GM12878 (cell line): ENCODE results near the gene HLA-DQB1. TPM values are rescaled to one million over a fixed set of nuclear protein-coding genes. Genes with fewer than 3 reads are reported as not detected.

Experiments used
- CHD4 ChIP-seq: fragments of 200-600 bp; sonication (generic); IDR thresholded peaks from 2 replicates; pipeline ENCODE4 v1.6.1; 2016; ENCODE audit warnings: mild to moderate bottlenecking
- ESRRA ChIP-seq: IDR thresholded peaks from 2 replicates; pipeline ENCODE4 v1.6.1; 2012; ENCODE audit warnings: mild to moderate bottlenecking, low read length, improper control_type of control experiment
- HDAC2 ChIP-seq: fragments of 200-600 bp; sonication (generic); IDR thresholded peaks from 2 replicates; pipeline ENCODE4 v1.6.1; 2017
- HSF1 ChIP-seq: fragments of 150-350 bp; IDR thresholded peaks from 2 replicates; pipeline ENCODE4 v1.6.1; 2014; ENCODE audit warnings: mild to moderate bottlenecking, low read depth, low read length
- MEF2B ChIP-seq: fragments of 450-650 bp; IDR thresholded peaks from 2 replicates; pipeline ENCODE4 v1.6.1; 2018; ENCODE audit warnings: mild to moderate bottlenecking, moderate library complexity; ENCODE audit not compliant: partially characterized antibody, poor library complexity, severe bottlenecking
- MYC ChIP-seq: IDR thresholded peaks from 2 replicates; pipeline ENCODE4 v1.6.1; 2011; ENCODE audit warnings: mild to moderate bottlenecking, low read length, moderate library complexity, inconsistent platforms; ENCODE audit not compliant: insufficient read depth, insufficient replicate concordance, insufficient read length, severe bottlenecking
- NFXL1 ChIP-seq: fragments of 450-650 bp; IDR thresholded peaks from 2 replicates; pipeline ENCODE4 v1.6.1; 2017; ENCODE audit warnings: antibody characterized with exemption, mild to moderate bottlenecking, borderline replicate concordance
- PKNOX1 ChIP-seq: fragments of 450-650 bp; IDR thresholded peaks from 2 replicates; pipeline ENCODE4 v1.6.1; 2016; ENCODE audit warnings: mild to moderate bottlenecking
- SMARCA5 ChIP-seq: fragments of 450-650 bp; IDR thresholded peaks from 2 replicates; pipeline ENCODE4 v1.6.1; 2017; ENCODE audit warnings: mild to moderate bottlenecking
- SP1 ChIP-seq: IDR thresholded peaks from one replicate; pipeline ENCODE4 v1.6.1; 2011; ENCODE audit warnings: low read depth, low read length
- SPI1 ChIP-seq: IDR thresholded peaks from 2 replicates; pipeline ENCODE4 v1.6.1; 2011; ENCODE audit warnings: low read depth, mild to moderate bottlenecking, low read length, moderate library complexity, borderline replicate concordance; ENCODE audit not compliant: insufficient read depth
- SREBF1 ChIP-seq: IDR thresholded peaks from 2 replicates; pipeline ENCODE4 v1.6.1; 2012; ENCODE audit warnings: mild to moderate bottlenecking, low read length
- SUZ12 ChIP-seq: fragments of 200-600 bp; sonication (generic); IDR thresholded peaks from one replicate; pipeline ENCODE4 v1.6.1; 2018; ENCODE audit warnings: antibody characterized with exemption, mild to moderate bottlenecking; ENCODE audit not compliant: unreplicated experiment
- TAF1 ChIP-seq: IDR thresholded peaks from 2 replicates; pipeline ENCODE4 v1.6.1; 2011; ENCODE audit warnings: mild to moderate bottlenecking, low read depth, low read length, borderline replicate concordance
- USF1 ChIP-seq: IDR thresholded peaks from 2 replicates; pipeline ENCODE4 v1.6.1; 2011; ENCODE audit warnings: borderline replicate concordance, low read depth, mild to moderate bottlenecking, moderate library complexity, mixed read lengths, low read length; ENCODE audit not compliant: insufficient read depth; ENCODE audit errors: extremely low read length
- ZNF207 ChIP-seq: fragments of 450-650 bp; IDR thresholded peaks from 2 replicates; pipeline ENCODE4 v1.6.1; 2014; ENCODE audit warnings: antibody characterized with exemption, mild to moderate bottlenecking, borderline replicate concordance
- ZNF217 ChIP-seq: fragments of 450-650 bp; IDR thresholded peaks from 2 replicates; pipeline ENCODE4 v1.6.1; 2017; ENCODE audit warnings: antibody characterized with exemption, mild to moderate bottlenecking
- polyA plus RNA-seq, 11 experiments: library from polyadenylated mRNA; depleted of rRNA in 4 of 11; unstranded in 6 of 11; stranded (reverse) in 5 of 11; fragments of >200 nt; fragmentation: Nextera tagmentation in 4 of 11; fragmentation: Illumina TruSeq in 1 of 11; extraction: Ambion mirVana in 4 of 11; extraction: Trizol in 1 of 11; gene quantifications; 1 replicate in 1 of 11; 2 replicates in 10 of 11; pipeline versions ENCODE4 v1.2.1 to v1.2.3, GENCODE V29; 2011 to 2016; ENCODE audit warnings: inconsistent platforms in 2 of 11, missing spikeins in 2 of 11, low read depth in 1 of 11
- total RNA-seq, 4 experiments: library from RNA; depleted of rRNA in 3 of 4; stranded (reverse); fragments of >200 nt in 3 of 4; fragmentation: Illumina TruSeq in 1 of 4; extraction: Trizol in 1 of 4; gene quantifications; 2 replicates each; pipeline versions ENCODE4 v1.2.1 to v1.2.3, GENCODE V29; 2013 to 2021
- TF ChIP-seq, protein P1 (sequence below): IDR thresholded peaks from 2 replicates; pipeline ENCODE4 v1.6.1; 2011; ENCODE audit warnings: low read depth, low read length, improper control_type of control experiment, borderline replicate concordance
- TF ChIP-seq, protein P2 (sequence below): IDR thresholded peaks from 2 replicates; pipeline ENCODE4 v1.6.1; 2012; ENCODE audit warnings: mild to moderate bottlenecking, low read depth, low read length
- TF ChIP-seq, protein P3 (sequence below): fragments of 450-650 bp; IDR thresholded peaks from 2 replicates; pipeline ENCODE4 v1.6.1; 2014; ENCODE audit warnings: mild to moderate bottlenecking

The HLA-DQB1 gene
- total and polyA plus RNA-seq, 10 of the 15 experiments (the other 5 are each of a cell fraction or from before 2014, with no cell fraction given) = 38.1 to 403 (median 91.4) TPM

DNA sequence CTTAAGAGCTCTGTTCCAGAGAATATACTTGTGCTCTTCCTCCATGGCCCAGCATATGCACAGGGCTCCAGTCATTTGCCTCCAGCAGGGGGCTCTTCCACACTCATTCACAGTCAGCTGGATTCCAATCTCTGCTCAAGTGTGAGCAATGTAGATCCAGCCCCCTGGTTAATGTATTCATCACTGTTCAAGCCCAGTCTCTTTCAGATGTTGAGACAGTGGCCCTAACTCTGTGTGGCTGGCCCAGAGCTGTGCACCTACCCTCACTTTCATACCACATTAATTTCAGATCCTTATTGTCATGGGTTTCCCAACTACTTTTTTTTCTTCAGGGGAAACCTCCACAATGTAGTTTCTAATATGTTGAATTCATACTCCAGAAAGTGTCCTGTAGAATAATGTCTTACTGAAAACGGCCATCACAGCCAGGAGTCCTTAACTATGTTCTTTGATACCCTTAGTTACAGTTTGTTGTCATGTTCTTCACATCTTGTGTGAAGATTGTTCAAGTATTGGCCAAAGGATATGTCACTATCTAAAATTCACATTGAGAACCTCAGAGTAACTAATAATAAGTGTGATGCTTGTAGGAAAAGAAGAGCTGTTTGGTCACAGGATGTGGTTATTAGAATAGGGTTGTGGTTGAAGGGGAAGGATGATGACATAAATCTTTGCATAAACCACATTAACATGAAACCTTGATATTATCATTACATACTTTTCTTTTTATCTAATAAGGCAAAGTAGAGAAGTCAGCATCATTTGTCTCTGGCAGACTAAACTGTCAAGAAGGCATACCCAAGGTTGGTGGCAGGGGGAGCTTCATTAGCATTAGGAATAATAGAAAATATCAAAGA, 43.7 kb downstream of the HLA-DQB1 start (continued):
- TF ChIP-seq HDAC2 (no peak), ZNF207 (peak; percentile 79; the same call in 1 of the 2 replicates), TAF1 (peak; percentile 38; the same call in 1 of the 2 replicates), MEF2B (peak; percentile 90), ZNF217 (peak; percentile 56; the same call in 1 of the 2 replicates), SPI1 (peak; percentile 67), CHD4 (no peak), ESRRA (no peak), PKNOX1 (peak; percentile 44; the same call in 1 of the 2 replicates), USF1 (no peak), SREBF1 (no peak), SP1 (peak; percentile 38), SMARCA5 (peak; percentile 79), NFXL1 (no peak), SUZ12 (no peak), MYC (no peak), HSF1 (no peak)
- TF ChIP-seq, protein P1, sequence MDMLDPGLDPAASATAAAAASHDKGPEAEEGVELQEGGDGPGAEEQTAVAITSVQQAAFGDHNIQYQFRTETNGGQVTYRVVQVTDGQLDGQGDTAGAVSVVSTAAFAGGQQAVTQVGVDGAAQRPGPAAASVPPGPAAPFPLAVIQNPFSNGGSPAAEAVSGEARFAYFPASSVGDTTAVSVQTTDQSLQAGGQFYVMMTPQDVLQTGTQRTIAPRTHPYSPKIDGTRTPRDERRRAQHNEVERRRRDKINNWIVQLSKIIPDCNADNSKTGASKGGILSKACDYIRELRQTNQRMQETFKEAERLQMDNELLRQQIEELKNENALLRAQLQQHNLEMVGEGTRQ = no peak
- TF ChIP-seq, protein P2, sequence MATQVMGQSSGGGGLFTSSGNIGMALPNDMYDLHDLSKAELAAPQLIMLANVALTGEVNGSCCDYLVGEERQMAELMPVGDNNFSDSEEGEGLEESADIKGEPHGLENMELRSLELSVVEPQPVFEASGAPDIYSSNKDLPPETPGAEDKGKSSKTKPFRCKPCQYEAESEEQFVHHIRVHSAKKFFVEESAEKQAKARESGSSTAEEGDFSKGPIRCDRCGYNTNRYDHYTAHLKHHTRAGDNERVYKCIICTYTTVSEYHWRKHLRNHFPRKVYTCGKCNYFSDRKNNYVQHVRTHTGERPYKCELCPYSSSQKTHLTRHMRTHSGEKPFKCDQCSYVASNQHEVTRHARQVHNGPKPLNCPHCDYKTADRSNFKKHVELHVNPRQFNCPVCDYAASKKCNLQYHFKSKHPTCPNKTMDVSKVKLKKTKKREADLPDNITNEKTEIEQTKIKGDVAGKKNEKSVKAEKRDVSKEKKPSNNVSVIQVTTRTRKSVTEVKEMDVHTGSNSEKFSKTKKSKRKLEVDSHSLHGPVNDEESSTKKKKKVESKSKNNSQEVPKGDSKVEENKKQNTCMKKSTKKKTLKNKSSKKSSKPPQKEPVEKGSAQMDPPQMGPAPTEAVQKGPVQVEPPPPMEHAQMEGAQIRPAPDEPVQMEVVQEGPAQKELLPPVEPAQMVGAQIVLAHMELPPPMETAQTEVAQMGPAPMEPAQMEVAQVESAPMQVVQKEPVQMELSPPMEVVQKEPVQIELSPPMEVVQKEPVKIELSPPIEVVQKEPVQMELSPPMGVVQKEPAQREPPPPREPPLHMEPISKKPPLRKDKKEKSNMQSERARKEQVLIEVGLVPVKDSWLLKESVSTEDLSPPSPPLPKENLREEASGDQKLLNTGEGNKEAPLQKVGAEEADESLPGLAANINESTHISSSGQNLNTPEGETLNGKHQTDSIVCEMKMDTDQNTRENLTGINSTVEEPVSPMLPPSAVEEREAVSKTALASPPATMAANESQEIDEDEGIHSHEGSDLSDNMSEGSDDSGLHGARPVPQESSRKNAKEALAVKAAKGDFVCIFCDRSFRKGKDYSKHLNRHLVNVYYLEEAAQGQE = peak; percentile 6; the same call in 1 of the 2 replicates
- TF ChIP-seq, protein P3, sequence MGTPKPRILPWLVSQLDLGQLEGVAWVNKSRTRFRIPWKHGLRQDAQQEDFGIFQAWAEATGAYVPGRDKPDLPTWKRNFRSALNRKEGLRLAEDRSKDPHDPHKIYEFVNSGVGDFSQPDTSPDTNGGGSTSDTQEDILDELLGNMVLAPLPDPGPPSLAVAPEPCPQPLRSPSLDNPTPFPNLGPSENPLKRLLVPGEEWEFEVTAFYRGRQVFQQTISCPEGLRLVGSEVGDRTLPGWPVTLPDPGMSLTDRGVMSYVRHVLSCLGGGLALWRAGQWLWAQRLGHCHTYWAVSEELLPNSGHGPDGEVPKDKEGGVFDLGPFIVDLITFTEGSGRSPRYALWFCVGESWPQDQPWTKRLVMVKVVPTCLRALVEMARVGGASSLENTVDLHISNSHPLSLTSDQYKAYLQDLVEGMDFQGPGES = no peak
